Fibroblast of villous mesenchyme (primary cell): Measurements from ENCODE around the gene FKRP. TPM values are rescaled to one million over a fixed set of nuclear protein-coding genes. Genes with fewer than 3 reads are reported as not detected.
A peak's percentile ranks its signal among the peaks of the same experiment; 100 is the strongest.

Experiments
- DNase-seq: peaks from one replicate; pipeline ENCODE4 v3.0.0-alpha.2; 2010; ENCODE audit warnings: low read depth
- H3K4me3 ChIP-seq: 2 replicates; pipeline ENCODE4 v1.5.1; 2011; ENCODE audit warnings: low read depth, mild to moderate bottlenecking, low read length
- CTCF ChIP-seq: IDR thresholded peaks from 2 replicates; pipeline ENCODE4 v1.5.1; 2012; ENCODE audit warnings: low read depth, mild to moderate bottlenecking, low read length; ENCODE audit not compliant: insufficient read depth
- total RNA-seq: library from RNA; depleted of rRNA; stranded (reverse); fragments of >200 nt; gene quantifications from 2 replicates; pipeline ENCODE4 v1.2.3, GENCODE V29; 2012

The FKRP gene
- total RNA-seq, 1 donor = 18.1 TPM

- no peak for DNase-seq
- TF ChIP-seq CTCF = no peak
- no peak overlapping the region for H3K4me3 ChIP-seq
Observed at GRCh38 chr19:46720503-46721239, 25.2 kb upstream of the FKRP start.

DNA sequence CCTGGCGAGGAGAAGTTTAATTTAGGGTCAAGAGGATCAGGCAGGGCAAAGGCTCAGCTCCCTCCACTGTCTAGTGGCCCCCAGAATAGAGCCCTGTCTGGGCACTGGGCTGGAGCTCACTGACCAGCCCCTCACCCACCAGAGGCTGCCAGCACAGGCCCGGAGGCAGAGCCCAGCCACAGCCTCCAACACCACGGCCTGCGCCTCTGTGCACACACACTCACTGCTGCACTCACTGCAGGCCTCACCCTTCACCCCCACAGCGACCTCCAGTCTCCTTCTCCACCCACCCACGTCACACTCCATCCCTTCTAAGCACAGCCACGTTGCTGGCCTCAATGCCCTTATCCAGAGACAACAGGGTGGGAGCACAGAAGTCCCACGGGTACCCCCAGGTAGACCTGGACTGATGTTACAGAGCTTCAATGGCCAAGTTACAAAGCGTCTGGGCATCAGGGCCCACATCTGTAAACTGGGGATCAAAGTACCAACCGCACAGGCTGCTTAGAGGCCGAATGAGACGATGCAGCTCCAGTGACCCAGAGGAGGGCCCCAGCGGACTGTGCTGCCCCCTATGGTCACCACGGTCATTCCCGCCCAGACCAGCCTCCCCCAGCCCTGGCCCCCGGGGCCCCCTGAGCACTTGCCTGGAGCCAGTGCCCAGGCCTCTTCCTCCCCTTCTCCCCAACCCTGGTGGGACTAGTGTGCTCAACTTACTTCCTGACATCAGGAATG, 24.4 kb upstream of the FKRP start:
- peak; percentile 6 for TF ChIP-seq CTCF
- no peak for DNase-seq
- no peak overlapping the region for H3K4me3 ChIP-seq

GRCh38 chr19:46722004-46722380, 23.9 kb upstream of the FKRP start:
- no peak overlapping the region for H3K4me3 ChIP-seq
- DNase-seq = no peak
- no peak for TF ChIP-seq CTCF

- H3K4me3 ChIP-seq = no peak overlapping the region
- TF ChIP-seq CTCF = no peak
- DNase-seq = no peak
Observed at GRCh38 chr19:46722421-46723022, 23.3 kb upstream of the FKRP start.

DNA sequence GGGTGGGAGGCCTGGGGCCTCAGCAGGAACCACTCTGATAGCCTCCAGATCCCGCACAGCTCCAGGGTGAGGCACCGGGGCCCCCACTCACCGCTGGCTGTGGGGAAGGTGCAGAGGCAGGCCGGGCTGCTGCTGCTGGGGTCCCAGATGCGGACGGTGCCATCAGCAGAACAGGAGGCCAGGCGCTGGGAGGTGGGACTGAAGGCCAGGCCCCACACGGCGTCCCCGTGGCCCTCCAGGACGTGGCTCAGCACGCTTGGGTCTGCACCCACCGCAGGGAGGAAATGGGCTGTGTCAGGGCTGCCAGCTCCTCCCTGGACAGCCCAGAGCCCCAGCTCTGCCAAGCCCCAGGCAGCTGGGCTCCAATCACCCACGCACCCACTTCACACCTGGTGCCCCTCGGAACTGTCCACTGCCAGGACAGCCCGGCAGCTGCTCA, 22.8 kb upstream of the FKRP start:
- DNase-seq = no peak
- H3K4me3 ChIP-seq = no peak overlapping the region
- TF ChIP-seq CTCF = no peak

- H3K4me3 ChIP-seq = no peak overlapping the region
- no peak for DNase-seq
- no peak for TF ChIP-seq CTCF
Observed at GRCh38 chr19:46723471-46723870, 22.4 kb upstream of the FKRP start.
